SK-N-SH (cell line): Measurements from ENCODE around the gene TGM2. TPM values are rescaled to one million over a fixed set of nuclear protein-coding genes. Genes with fewer than 3 reads are reported as not detected.

Experiments
- CTCF ChIA-PET: fragments of 300-600, 350-600 bp; formaldehyde crosslinking; extraction: SDS; loops from one replicate; lab custom pipeline; 2021; lab: Yijun Ruan, JAX
- POLR2A ChIA-PET: fragments of 350-600 bp; sonication (Branson Sonifier 250); formaldehyde crosslinking; extraction: SDS; loops from one replicate; lab custom pipeline; 2020; ENCODE audit warnings: antibody characterized with exemption, inconsistent platforms; lab: Yijun Ruan, JAX
- DNase-seq: peaks from one replicate; pipeline ENCODE4 v3.0.0; 2012
- H2AFZ ChIP-seq: fragments of 200-600 bp; sonication (generic); 2 replicates; pipeline ENCODE4 v1.8.1; 2016; ENCODE audit warnings: antibody characterized with exemption, mild to moderate bottlenecking, low read depth
- H3F3A ChIP-seq: fragments of 200-600 bp; sonication (generic); replicated peaks from 2 replicates; pipeline ENCODE3; 2016; ENCODE audit warnings: antibody characterized with exemption, mild to moderate bottlenecking; ENCODE audit not compliant: insufficient read depth
- H3K27ac ChIP-seq, 2 experiments: fragments of 200-500 bp in 1 of 2; fragments of 200-600 bp in 1 of 2; sonication (Bioruptor generic) in 1 of 2; sonication (generic), shearing (Covaris generic) in 1 of 2; 2 replicates each; pipeline versions ENCODE4 v1.5.1 to v1.6.1; 2014 to 2016; ENCODE audit warnings: low read depth in 2 of 2, inconsistent platforms in 1 of 2, low read length in 1 of 2, mild to moderate bottlenecking in 1 of 2, mixed read lengths in 1 of 2
- H3K27me3 ChIP-seq: fragments of 200-600 bp; sonication (generic), shearing (Covaris generic); 2 replicates; pipeline ENCODE4 v1.6.1; 2016; ENCODE audit warnings: mixed run types; ENCODE audit not compliant: insufficient read depth
- H3K36me3 ChIP-seq, 2 experiments: fragments of 200-500 bp in 1 of 2; fragments of 200-600 bp in 1 of 2; sonication (Bioruptor generic) in 1 of 2; sonication (generic) in 1 of 2; replicated peaks in 1 of 2; 2 replicates each; pipeline versions ENCODE3 to v1.5.1; 2014 to 2016; ENCODE audit warnings: low read length in 1 of 2, mild to moderate bottlenecking in 1 of 2; ENCODE audit not compliant: insufficient read depth in 2 of 2, control insufficient read depth in 1 of 2
- H3K4me1 ChIP-seq, 2 experiments: fragments of 200-500 bp in 1 of 2; fragments of 200-600 bp in 1 of 2; sonication (Bioruptor generic) in 1 of 2; sonication (generic), shearing (Covaris generic) in 1 of 2; 2 replicates each; pipeline versions ENCODE4 v1.5.1 to v1.6.1; 2014 to 2016; ENCODE audit warnings: low read depth in 1 of 2, low read length in 1 of 2, mixed run types in 1 of 2; ENCODE audit not compliant: insufficient read depth in 2 of 2, control insufficient read depth in 1 of 2
- H3K4me2 ChIP-seq: fragments of 200-600 bp; sonication (generic), shearing (Covaris generic); 2 replicates; pipeline ENCODE4 v1.6.1; 2017; ENCODE audit warnings: mixed run types
- H3K4me3 ChIP-seq, 2 experiments: fragments of 200-500 bp in 1 of 2; fragments of 200-600 bp in 1 of 2; sonication (Bioruptor generic) in 1 of 2; sonication (generic), shearing (Covaris generic) in 1 of 2; 2 replicates each; pipeline versions ENCODE4 v1.5.1 to v1.8.1; 2014 to 2016; ENCODE audit warnings: low read depth in 2 of 2, inconsistent platforms in 1 of 2, low read length in 1 of 2, mild to moderate bottlenecking in 1 of 2, mixed read lengths in 1 of 2, moderate library complexity in 1 of 2
- H3K79me2 ChIP-seq: fragments of 200-600 bp; sonication (generic); 2 replicates; pipeline ENCODE4 v1.8.1; 2017; ENCODE audit warnings: mild to moderate bottlenecking; ENCODE audit not compliant: insufficient read depth
- H3K9ac ChIP-seq: fragments of 200-600 bp; sonication (generic); 2 replicates; pipeline ENCODE4 v1.6.1; 2017; ENCODE audit warnings: mixed run types
- H3K9me2 ChIP-seq: fragments of 200-600 bp; sonication (generic); 2 replicates; pipeline ENCODE4 v1.6.1; 2017; ENCODE audit warnings: mixed run types
- H3K9me3 ChIP-seq: fragments of 200-600 bp; sonication (generic); 2 replicates; pipeline ENCODE4 v1.6.1; 2017; ENCODE audit warnings: mixed run types, mild to moderate bottlenecking, moderate library complexity
- H4K20me1 ChIP-seq: fragments of 200-600 bp; sonication (generic); 2 replicates; pipeline ENCODE4 v1.6.1; 2017; ENCODE audit warnings: mild to moderate bottlenecking, mixed run types; ENCODE audit not compliant: insufficient read depth
- CHD2 ChIP-seq: fragments of 150-350 bp; IDR thresholded peaks from 2 replicates; pipeline ENCODE4 v1.6.1; 2018; ENCODE audit warnings: low read length; ENCODE audit not compliant: partially characterized antibody
- EP300 ChIP-seq, 2 experiments: IDR thresholded peaks; 2 replicates each; pipeline versions ENCODE4 v1.4.0 to v1.6.1; 2012; ENCODE audit warnings: borderline replicate concordance in 1 of 2, low read depth in 1 of 2, low read length in 1 of 2
- FOSL2 ChIP-seq: IDR thresholded peaks from 2 replicates; pipeline ENCODE4 v1.4.0; 2012; ENCODE audit warnings: low read depth, mild to moderate bottlenecking, moderate library complexity, borderline replicate concordance
- FOXJ3 ChIP-seq: sonication (generic); formaldehyde crosslinking; IDR thresholded peaks from 2 replicates; pipeline ENCODE4 v1.5.1; 2020; ENCODE audit warnings: mild to moderate bottlenecking, missing genetic modification reagents
- GATA2 ChIP-seq: sonication (generic); formaldehyde crosslinking; IDR thresholded peaks from 2 replicates; pipeline ENCODE4 v1.5.0; 2020; ENCODE audit warnings: mild to moderate bottlenecking, missing genetic modification reagents
- JUND ChIP-seq: IDR thresholded peaks from 2 replicates; pipeline ENCODE4 v1.4.0; 2012
- MEF2A ChIP-seq: IDR thresholded peaks from 2 replicates; pipeline ENCODE4 v1.4.0; 2012; ENCODE audit warnings: low read depth, borderline replicate concordance
- MXI1 ChIP-seq: IDR thresholded peaks from 2 replicates; pipeline ENCODE4 v1.6.1; 2012; ENCODE audit warnings: mild to moderate bottlenecking, low read depth, low read length, improper control_type of control experiment
- NFIC ChIP-seq: IDR thresholded peaks from 2 replicates; pipeline ENCODE4 v1.4.0; 2012; ENCODE audit warnings: borderline replicate concordance
- NRF1 ChIP-seq: IDR thresholded peaks from 2 replicates; pipeline ENCODE4 v1.6.1; 2012; ENCODE audit warnings: low read depth, mild to moderate bottlenecking, low read length
- RAD21 ChIP-seq: IDR thresholded peaks from 2 replicates; pipeline ENCODE4 v1.6.1; 2012; ENCODE audit warnings: mild to moderate bottlenecking, low read length
- RCOR1 ChIP-seq: fragments of 150-350 bp; IDR thresholded peaks from 2 replicates; pipeline ENCODE4 v1.6.1; 2017; ENCODE audit warnings: antibody characterized with exemption, low read length
- RFX5 ChIP-seq: IDR thresholded peaks from 2 replicates; pipeline ENCODE4 v1.6.1; 2012; ENCODE audit warnings: mild to moderate bottlenecking, improper control_type of control experiment, low read length
- RXRA ChIP-seq: IDR thresholded peaks from 2 replicates; pipeline ENCODE4 v1.4.0; 2012; ENCODE audit warnings: low read depth, mild to moderate bottlenecking, borderline replicate concordance
- TAF1 ChIP-seq: IDR thresholded peaks from 2 replicates; pipeline ENCODE4 v1.6.1; 2012; ENCODE audit warnings: low read depth, mild to moderate bottlenecking, low read length, moderate library complexity, borderline replicate concordance
- YY1 ChIP-seq: IDR thresholded peaks from 2 replicates; pipeline ENCODE4 v1.4.0; 2012; ENCODE audit warnings: low read depth, mild to moderate bottlenecking
- WGBS: methylation state at CpG from one replicate; pipeline ENCODE4 v1.1.6; 2017; ENCODE audit warnings: low lambda C conversion rate; 5-methylcytosine and 5-hydroxymethylcytosine counted together
- polyA plus RNA-seq, 3 experiments: library from polyadenylated mRNA; depleted of rRNA; stranded (reverse); fragments of >200 nt; gene quantifications; 2 replicates each; pipeline ENCODE4 v1.2.3, GENCODE V29; 2012
- TF ChIP-seq, protein P1 (sequence below): IDR thresholded peaks from 2 replicates; pipeline ENCODE4 v1.4.0; 2012; ENCODE audit warnings: low read depth
- TF ChIP-seq, protein P2 (sequence below): fragments of 150-350 bp; IDR thresholded peaks from 2 replicates; pipeline ENCODE4 v1.6.1; 2017; ENCODE audit warnings: antibody characterized with exemption, low read length, low read depth, borderline replicate concordance
- TF ChIP-seq, protein P3 (sequence below): fragments of 150-350 bp; IDR thresholded peaks from 2 replicates; pipeline ENCODE4 v1.6.1; 2016; ENCODE audit warnings: mild to moderate bottlenecking, low read depth, low read length
- TF ChIP-seq, protein P4 (sequence below): IDR thresholded peaks from 2 replicates; pipeline ENCODE4 v1.4.0; 2012; ENCODE audit warnings: low read depth, borderline replicate concordance

TGM2 gene
- polyA plus RNA-seq, 1 of the 3 experiments (the other 2 are of a cell fraction), result 676 TPM

DNA sequence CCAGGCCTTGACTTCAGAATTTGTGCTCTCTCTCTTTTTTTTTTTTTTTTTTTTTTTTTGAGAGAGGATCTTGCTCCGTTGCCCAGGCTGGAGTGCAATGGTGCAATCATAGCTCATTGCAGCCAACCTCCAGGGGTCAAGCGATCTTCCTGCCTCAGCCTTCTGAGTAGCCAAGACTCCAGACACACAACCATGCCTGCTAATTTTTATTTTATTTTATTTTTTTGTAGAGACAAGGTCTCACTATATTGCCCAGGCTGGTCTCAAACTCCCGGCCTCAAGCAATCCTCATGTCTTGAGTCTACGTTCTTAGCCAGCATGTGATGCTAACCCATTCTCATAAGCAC is 19.4 kb downstream of the TGM2 start (continued):
- TF ChIP-seq FOXJ3 (CRISPR knock-in tag), result no peak

DNA sequence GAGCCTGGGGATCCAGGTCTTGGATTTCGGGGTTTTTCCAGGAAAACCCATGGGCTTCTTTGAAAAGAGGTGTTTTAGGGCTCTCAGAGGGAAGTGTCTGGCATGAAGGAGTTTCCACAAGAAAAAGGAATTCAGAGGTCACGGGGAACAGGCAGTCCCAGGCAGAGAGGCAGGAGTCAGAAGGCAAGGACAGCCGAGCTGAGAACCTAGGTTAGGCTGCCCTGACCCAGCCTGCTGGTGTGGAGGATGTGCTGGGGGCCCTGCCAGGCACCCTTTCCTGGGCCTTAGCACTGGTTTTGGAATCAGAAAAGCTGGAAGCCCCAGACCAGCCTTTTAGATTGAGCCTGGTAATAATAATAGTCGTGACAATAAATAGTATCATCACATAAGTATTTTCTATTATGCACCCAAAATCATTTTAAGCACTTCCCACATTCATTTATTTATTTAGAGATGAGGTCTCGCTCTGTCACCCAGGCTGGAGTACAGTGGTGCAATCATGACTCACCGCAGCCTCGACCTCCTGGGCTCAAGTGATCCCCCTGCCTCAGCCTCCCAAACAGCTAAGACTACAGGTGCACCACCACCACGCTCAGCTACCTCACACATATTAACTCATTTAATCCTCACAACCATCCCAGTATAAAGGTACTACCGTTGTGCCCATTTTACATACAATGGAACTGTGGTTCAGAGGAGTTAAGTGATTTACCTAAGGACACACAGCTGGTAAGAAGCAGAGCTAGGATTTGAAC is 19.9 kb downstream of the TGM2 start:
- 57% methylated on average over 9 of the region's 9 CpGs for WGBS

More for the DNA sequence above, 19.9 kb downstream of the TGM2 start:
- H2AFZ ChIP-seq, result no peak overlapping the region
- no peaks in the 10 kb centered on the region for H4K20me1 ChIP-seq
- peaks cover 48 to 59% of the 10 kb centered on the region in 2 experiments for H3K36me3 ChIP-seq
- CTCF ChIA-PET, result interaction anchor here (0.8 to 2.5 kb wide), 6 partner anchors 9 to 308 kb away, joined by 3 to 15 read pairs (median 4); no protein-coding TSS in a partner anchor
- no peaks in the 10 kb centered on the region for H3K79me2 ChIP-seq
- H3K9ac ChIP-seq, result peak overlapping the region; percentile 79
- H3K4me3 ChIP-seq, result no peak overlapping the region
- DNase-seq, result no peak
- H3F3A ChIP-seq, result peaks cover 69% of the 10 kb centered on the region
- TF ChIP-seq FOSL2 (no peak), NRF1 (no peak), GATA2 (CRISPR knock-in tag) (no peak), JUND (no peak), RAD21 (no peak), EP300 (IDR thresholded peaks at IDR 0.05; ENCODE audit: borderline replicate concordance in 1 of 2, low read depth in 1 of 2, low read length in 1 of 2) (no peak), RXRA (no peak), RFX5 (no peak), MEF2A (no peak), RCOR1 (no peak), CHD2 (no peak), NFIC (no peak), TAF1 (no peak), MXI1 (no peak), YY1 (no peak)
- TF ChIP-seq, protein P1, sequence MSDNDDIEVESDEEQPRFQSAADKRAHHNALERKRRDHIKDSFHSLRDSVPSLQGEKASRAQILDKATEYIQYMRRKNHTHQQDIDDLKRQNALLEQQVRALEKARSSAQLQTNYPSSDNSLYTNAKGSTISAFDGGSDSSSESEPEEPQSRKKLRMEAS, result no peak
- TF ChIP-seq, protein P2, sequence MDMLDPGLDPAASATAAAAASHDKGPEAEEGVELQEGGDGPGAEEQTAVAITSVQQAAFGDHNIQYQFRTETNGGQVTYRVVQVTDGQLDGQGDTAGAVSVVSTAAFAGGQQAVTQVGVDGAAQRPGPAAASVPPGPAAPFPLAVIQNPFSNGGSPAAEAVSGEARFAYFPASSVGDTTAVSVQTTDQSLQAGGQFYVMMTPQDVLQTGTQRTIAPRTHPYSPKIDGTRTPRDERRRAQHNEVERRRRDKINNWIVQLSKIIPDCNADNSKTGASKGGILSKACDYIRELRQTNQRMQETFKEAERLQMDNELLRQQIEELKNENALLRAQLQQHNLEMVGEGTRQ, result no peak
- TF ChIP-seq, protein P3, sequence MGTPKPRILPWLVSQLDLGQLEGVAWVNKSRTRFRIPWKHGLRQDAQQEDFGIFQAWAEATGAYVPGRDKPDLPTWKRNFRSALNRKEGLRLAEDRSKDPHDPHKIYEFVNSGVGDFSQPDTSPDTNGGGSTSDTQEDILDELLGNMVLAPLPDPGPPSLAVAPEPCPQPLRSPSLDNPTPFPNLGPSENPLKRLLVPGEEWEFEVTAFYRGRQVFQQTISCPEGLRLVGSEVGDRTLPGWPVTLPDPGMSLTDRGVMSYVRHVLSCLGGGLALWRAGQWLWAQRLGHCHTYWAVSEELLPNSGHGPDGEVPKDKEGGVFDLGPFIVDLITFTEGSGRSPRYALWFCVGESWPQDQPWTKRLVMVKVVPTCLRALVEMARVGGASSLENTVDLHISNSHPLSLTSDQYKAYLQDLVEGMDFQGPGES, result no peak
- TF ChIP-seq, protein P4, sequence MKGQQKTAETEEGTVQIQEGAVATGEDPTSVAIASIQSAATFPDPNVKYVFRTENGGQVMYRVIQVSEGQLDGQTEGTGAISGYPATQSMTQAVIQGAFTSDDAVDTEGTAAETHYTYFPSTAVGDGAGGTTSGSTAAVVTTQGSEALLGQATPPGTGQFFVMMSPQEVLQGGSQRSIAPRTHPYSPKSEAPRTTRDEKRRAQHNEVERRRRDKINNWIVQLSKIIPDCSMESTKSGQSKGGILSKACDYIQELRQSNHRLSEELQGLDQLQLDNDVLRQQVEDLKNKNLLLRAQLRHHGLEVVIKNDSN, result no peak
- H3K27me3 ChIP-seq, result no peaks in the 10 kb centered on the region
- no peaks in the 10 kb centered on the region for H3K9me2 ChIP-seq
- peaks cover 18 to 32% of the 10 kb centered on the region in 2 experiments for H3K4me1 ChIP-seq
- H3K4me2 ChIP-seq, result peak overlapping the region; percentile 53
- POLR2A ChIA-PET, result no interaction called here
- H3K27ac ChIP-seq, result peak overlapping the region; percentile 66 to 98; a peak in 3 of 4 replicates
- no peaks in the 10 kb centered on the region for H3K9me3 ChIP-seq
